ENCODE measurements around the gene SDK2. TPM values are rescaled to one million over a fixed set of nuclear protein-coding genes. Genes with fewer than 3 reads are reported as not detected.

Gene SDK2
- total and polyA plus RNA-seq, 2 of the 4 experiments (the other 2 are of a cell fraction): under 0.01 to 0.03 TPM

- intact Hi-C loops (cut with micrococcal nuclease): no loop called here
Observed at GRCh38 chr17:73598212-73598611, 46.0 kb downstream of the SDK2 start.

More at GRCh38 chr17:73598212-73598611, 46.0 kb downstream of the SDK2 start:
- WGBS, 2 experiments (ENCODE audit: extremely low coverage in 2 of 2, insufficient read length in 1 of 2): 52% methylated on average over 12 of the region's 13 CpGs; no CpG with 5 or more reads in 1 of the 2 experiments
- ChIA-PET CTCF (no interaction called here), POLR2A (ENCODE audit: unreplicated experiment) (no interaction called here)
- no peaks in the 10 kb centered on the region for H4K20me1 ChIP-seq (ENCODE audit: insufficient read depth, low read length)
- H3K23ac ChIP-seq (ENCODE audit: low read depth, low read length): no peak overlapping the region
- no peak overlapping the region for H4K91ac ChIP-seq (ENCODE audit: insufficient read depth, low read depth, low read length)
- H2AFZ ChIP-seq (replicated peaks; ENCODE audit: low read length, poor library complexity): no peak overlapping the region
- no peak overlapping the region for H3K4ac ChIP-seq (ENCODE audit: low read depth, low read length)
- H2AK9ac ChIP-seq (replicated peaks; ENCODE audit: low read depth, low read length, poor library complexity): no peak overlapping the region
- no peak for ATAC-seq (ENCODE audit: low read depth)
- no peak overlapping the region for H2BK120ac ChIP-seq (ENCODE audit: low read depth, low read length)
- no peak overlapping the region for H4K8ac ChIP-seq (ENCODE audit: low read depth in 2 of 2, low read length in 2 of 2)
- no peak overlapping the region for H3K14ac ChIP-seq (replicated peaks; ENCODE audit: low read depth, low read length)
- no peak overlapping the region for H3K4me3 ChIP-seq (ENCODE audit: insufficient read depth, low read depth, low read length)
- no peaks in the 10 kb centered on the region for H3K79me1 ChIP-seq (ENCODE audit: low read depth in 1 of 2, low read length in 2 of 2)
- no peak overlapping the region for H3K9ac ChIP-seq (ENCODE audit: low read depth, low read length)
- H3K27ac ChIP-seq (ENCODE audit: insufficient read depth, low read length): no peak overlapping the region
- no peaks in the 10 kb centered on the region for H3K27me3 ChIP-seq (ENCODE audit: control insufficient read depth, insufficient read depth, low read length)
- H2AK5ac ChIP-seq (ENCODE audit: low read depth, low read length): no peak overlapping the region
- no peak overlapping the region for H3K4me2 ChIP-seq (ENCODE audit: low read depth, low read length)
- no peaks in the 10 kb centered on the region for H3K4me1 ChIP-seq (ENCODE audit: control insufficient read depth, insufficient read depth, low read length)
- no peak for TF ChIP-seq CEBPB (IDR thresholded peaks at IDR 0.05; ENCODE audit: low read depth, low read length)
- TF ChIP-seq FOS (IDR thresholded peaks at IDR 0.05; ENCODE audit: low read depth, low read length): no peak
- no peak overlapping the region for H2BK5ac ChIP-seq (ENCODE audit: low read depth, low read length, poor library complexity, severe bottlenecking)
- peaks cover 12% of the 10 kb centered on the region for H3K9me3 ChIP-seq (ENCODE audit: control insufficient read depth, insufficient read depth, low read length)
- no peak overlapping the region for H2BK20ac ChIP-seq (ENCODE audit: low read depth, low read length)
- BruUV-seq (replicated peaks): no TSS peak
- no peak for DNase-seq
- H3K56ac ChIP-seq (ENCODE audit: extremely low read depth, insufficient read depth, low read length): no peak overlapping the region
- no peak overlapping the region for H4K5ac ChIP-seq (ENCODE audit: low read depth, low read length)
- dilution Hi-C loops (cut with HindIII; ENCODE audit: low sequenced_read_pairs, unreplicated experiment) (no loop called here), in situ Hi-C loops (cut with MboI; ENCODE audit: low sequenced_read_pairs) (no loop called here)
- no peak overlapping the region for H2BK15ac ChIP-seq (ENCODE audit: low read depth, low read length)
- no peaks in the 10 kb centered on the region for H3K9me1 ChIP-seq (ENCODE audit: insufficient read depth, low read length)
- no peak overlapping the region for H3K18ac ChIP-seq (ENCODE audit: low read depth, low read length)
- H3K36me3 ChIP-seq (ENCODE audit: control insufficient read depth, insufficient read depth, low read length): no peaks in the 10 kb centered on the region
